ENCODE results near the gene KRTAP19-8.

Gene KRTAP19-8

DNA sequence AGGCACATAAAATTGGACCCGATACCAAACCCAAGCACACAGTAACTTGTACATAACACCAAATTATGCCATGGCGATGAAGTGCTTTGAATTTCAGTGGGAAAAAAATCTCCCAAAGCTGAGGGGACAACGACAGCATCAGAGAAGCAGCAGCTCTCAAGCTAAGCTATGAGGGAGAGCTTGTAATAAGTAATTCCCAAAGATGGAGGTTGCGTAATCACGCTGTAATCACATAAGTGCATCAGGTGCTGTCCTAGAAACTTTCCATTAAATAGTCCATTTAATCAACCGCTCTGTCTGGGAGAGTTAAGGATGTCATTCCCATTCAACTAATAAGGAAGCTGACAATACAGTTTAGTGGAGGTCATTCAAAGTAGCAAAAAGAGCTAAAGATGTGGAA is 37.6 kb upstream of the KRTAP19-8 start:
- H3K79me2 ChIP-seq: no peaks in the 10 kb centered on the region
- H3K4me1 ChIP-seq: no peaks in the 10 kb centered on the region
- no peak overlapping the region for H2AFZ ChIP-seq

DNA sequence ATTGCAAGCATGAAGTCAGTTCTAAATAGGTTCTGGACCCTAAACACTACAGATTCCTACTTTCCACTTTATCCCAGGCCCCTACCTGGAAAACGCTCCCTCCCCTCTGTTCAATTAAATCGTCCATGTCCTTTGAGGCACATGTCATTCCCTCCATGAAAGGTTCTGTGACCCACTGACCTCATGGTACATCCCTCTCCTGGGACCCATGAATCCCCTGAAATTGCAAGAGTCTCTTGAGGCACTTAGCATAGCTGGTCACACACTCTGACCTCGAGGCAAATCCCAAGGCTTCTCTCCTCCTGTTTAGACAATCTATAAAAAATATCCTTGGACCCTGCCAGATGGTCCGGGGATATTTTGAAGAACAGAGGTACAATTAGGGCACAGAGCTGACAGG is 34.3 kb upstream of the KRTAP19-8 start:
- Histone ChIP-seq H3K79me2 (no peaks in the 10 kb centered on the region), H3K4me1 (no peaks in the 10 kb centered on the region), H3K4me2 (ENCODE audit: low read length) (no peak overlapping the region), H2AFZ (no peak overlapping the region), H3K27ac (no peak overlapping the region), H3K9ac (no peak overlapping the region), H3K4me3 (ENCODE audit: low read depth, low read length) (no peak overlapping the region), H3K27me3 (ENCODE audit: control insufficient read depth, insufficient read depth, low read length) (no peaks in the 10 kb centered on the region), H3K9me3 (ENCODE audit: control insufficient read depth, low read length) (no peaks in the 10 kb centered on the region), H3K36me3 (ENCODE audit: control insufficient read depth, insufficient read depth, low read length) (no peaks in the 10 kb centered on the region)
- TF ChIP-seq, protein P1, sequence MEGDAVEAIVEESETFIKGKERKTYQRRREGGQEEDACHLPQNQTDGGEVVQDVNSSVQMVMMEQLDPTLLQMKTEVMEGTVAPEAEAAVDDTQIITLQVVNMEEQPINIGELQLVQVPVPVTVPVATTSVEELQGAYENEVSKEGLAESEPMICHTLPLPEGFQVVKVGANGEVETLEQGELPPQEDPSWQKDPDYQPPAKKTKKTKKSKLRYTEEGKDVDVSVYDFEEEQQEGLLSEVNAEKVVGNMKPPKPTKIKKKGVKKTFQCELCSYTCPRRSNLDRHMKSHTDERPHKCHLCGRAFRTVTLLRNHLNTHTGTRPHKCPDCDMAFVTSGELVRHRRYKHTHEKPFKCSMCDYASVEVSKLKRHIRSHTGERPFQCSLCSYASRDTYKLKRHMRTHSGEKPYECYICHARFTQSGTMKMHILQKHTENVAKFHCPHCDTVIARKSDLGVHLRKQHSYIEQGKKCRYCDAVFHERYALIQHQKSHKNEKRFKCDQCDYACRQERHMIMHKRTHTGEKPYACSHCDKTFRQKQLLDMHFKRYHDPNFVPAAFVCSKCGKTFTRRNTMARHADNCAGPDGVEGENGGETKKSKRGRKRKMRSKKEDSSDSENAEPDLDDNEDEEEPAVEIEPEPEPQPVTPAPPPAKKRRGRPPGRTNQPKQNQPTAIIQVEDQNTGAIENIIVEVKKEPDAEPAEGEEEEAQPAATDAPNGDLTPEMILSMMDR (IDR thresholded peaks at IDR 0.05): no peak

More for the DNA sequence above, 37.6 kb upstream of the KRTAP19-8 start:
- Histone ChIP-seq H3K27me3 (ENCODE audit: control insufficient read depth, insufficient read depth, low read length) (no peaks in the 10 kb centered on the region), H3K9me3 (ENCODE audit: control insufficient read depth, low read length) (no peaks in the 10 kb centered on the region), H3K4me2 (ENCODE audit: low read length) (no peak overlapping the region), H3K36me3 (ENCODE audit: control insufficient read depth, insufficient read depth, low read length) (no peaks in the 10 kb centered on the region), H3K4me3 (ENCODE audit: low read depth, low read length) (no peak overlapping the region), H3K9ac (no peak overlapping the region), H3K27ac (no peak overlapping the region)
- TF ChIP-seq, protein P1 (IDR thresholded peaks at IDR 0.05): no peak

DNA sequence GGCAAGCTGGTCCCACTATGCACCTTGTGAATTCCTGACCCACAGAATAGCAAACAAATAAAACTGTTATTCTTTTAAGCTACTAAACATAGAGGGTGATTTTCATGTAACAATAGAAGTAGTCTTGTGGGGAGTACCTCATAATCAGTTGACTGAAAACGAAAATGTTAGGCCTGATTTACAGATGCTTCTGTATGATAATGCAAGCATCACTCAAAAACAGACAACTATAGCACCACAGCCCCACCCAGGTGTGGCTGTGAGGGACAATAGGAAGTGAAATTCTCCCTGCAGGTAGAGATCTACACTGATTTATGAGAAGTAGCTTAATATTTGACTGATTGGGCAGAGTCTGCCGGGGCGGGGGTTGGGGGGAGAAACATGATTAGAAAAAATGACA is 26.5 kb upstream of the KRTAP19-8 start:
- H3K27me3 ChIP-seq (ENCODE audit: control insufficient read depth, insufficient read depth, low read length): no peaks in the 10 kb centered on the region
- no peak overlapping the region for H2AFZ ChIP-seq
- no peaks in the 10 kb centered on the region for H3K4me1 ChIP-seq
- no peaks in the 10 kb centered on the region for H3K36me3 ChIP-seq (ENCODE audit: control insufficient read depth, insufficient read depth, low read length)
- no peak overlapping the region for H3K4me2 ChIP-seq (ENCODE audit: low read length)
- no peak overlapping the region for H3K9ac ChIP-seq
- H3K27ac ChIP-seq: no peak overlapping the region
- no peak overlapping the region for H3K4me3 ChIP-seq (ENCODE audit: low read depth, low read length)
- H3K9me3 ChIP-seq (ENCODE audit: control insufficient read depth, low read length): no peaks in the 10 kb centered on the region
- H3K79me2 ChIP-seq: no peaks in the 10 kb centered on the region
- TF ChIP-seq, protein P1 (IDR thresholded peaks at IDR 0.05): no peak

DNA sequence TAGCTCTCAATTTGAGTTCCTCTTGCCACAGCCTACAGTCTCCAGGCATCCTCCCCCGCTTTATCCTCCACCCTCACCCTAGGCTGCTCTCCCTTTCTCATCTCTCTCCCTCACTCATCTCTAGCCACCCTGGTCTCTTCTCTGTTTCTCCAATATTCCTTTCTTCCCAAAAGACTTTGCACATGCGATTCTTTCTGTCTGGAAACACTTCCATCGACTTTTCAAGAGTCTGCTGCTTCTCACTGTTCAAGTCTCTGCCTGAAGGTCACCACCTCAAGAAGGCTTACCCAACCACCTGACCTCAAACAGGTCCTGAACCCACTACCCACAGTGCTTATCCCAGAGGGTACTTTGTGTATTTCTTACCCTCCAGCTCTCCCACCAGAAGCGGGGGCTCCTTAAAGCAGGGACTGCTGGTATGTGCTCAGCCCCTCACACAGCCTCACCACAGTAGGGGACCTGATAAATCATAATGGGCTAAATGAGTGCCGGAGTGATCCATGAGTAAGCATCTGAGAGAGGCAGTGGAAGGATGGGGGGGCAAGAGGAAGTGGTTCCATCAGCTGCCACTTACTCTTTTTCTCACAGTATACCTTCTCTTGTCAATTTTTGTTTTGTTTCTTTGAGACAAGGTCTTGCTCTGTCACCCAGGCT is 14.3 kb upstream of the KRTAP19-8 start:
- Histone ChIP-seq H3K4me3 (ENCODE audit: low read depth, low read length) (no peak overlapping the region), H3K27ac (no peak overlapping the region), H3K4me2 (ENCODE audit: low read length) (no peak overlapping the region), H3K9me3 (ENCODE audit: control insufficient read depth, low read length) (no peaks in the 10 kb centered on the region), H3K36me3 (ENCODE audit: control insufficient read depth, insufficient read depth, low read length) (no peaks in the 10 kb centered on the region), H3K79me2 (no peaks in the 10 kb centered on the region), H3K4me1 (no peaks in the 10 kb centered on the region), H2AFZ (no peak overlapping the region), H3K9ac (no peak overlapping the region), H3K27me3 (ENCODE audit: control insufficient read depth, insufficient read depth, low read length) (no peaks in the 10 kb centered on the region)
- TF ChIP-seq, protein P1 (IDR thresholded peaks at IDR 0.05): no peak

DNA sequence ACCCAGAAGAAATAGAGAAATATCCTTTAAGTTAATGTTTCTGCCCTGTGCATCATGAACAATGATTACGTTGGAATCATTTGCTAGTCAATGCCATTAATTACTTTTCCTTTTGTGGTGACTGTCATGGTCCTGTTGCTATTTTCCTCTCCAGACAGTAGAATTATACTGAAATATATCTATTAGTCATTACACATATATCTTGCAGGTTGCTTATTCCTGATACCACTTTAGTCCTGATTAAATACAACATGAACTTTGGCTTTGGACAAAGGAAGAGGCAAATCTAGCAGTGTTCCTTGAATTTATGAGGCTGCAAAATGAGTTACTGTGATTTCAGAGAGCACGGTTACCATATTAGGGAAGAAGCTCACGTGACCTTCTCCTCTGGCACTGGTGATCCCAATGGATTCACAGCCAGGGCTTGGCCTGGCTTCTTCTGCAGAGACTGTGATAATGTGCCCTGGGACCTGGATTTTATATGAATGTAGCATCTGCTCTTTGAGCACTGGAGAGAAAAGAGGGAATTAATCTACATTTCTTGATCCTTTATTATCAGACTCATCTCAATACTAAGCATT is 12.4 kb upstream of the KRTAP19-8 start:
- TF ChIP-seq, protein P1 (IDR thresholded peaks at IDR 0.05): no peak
- no peaks in the 10 kb centered on the region for H3K79me2 ChIP-seq
- H3K4me3 ChIP-seq (ENCODE audit: low read depth, low read length): no peak overlapping the region
- H3K4me2 ChIP-seq (ENCODE audit: low read length): no peak overlapping the region
- no peak overlapping the region for H3K9ac ChIP-seq
- H2AFZ ChIP-seq: no peak overlapping the region
- no peaks in the 10 kb centered on the region for H3K4me1 ChIP-seq
- H3K27ac ChIP-seq: no peak overlapping the region
- H3K36me3 ChIP-seq (ENCODE audit: control insufficient read depth, insufficient read depth, low read length): no peaks in the 10 kb centered on the region
- H3K27me3 ChIP-seq (ENCODE audit: control insufficient read depth, insufficient read depth, low read length): no peaks in the 10 kb centered on the region
- no peaks in the 10 kb centered on the region for H3K9me3 ChIP-seq (ENCODE audit: control insufficient read depth, low read length)
